ENCODE results near the gene ANXA2R. TPM values are rescaled to one million over a fixed set of nuclear protein-coding genes. Genes with fewer than 3 reads are reported as not detected.
A peak's percentile ranks its signal among the peaks of the same experiment; 100 is the strongest.

ANXA2R gene
- total RNA-seq, 1 experiment from 2014 or later, result 0.72 TPM

GRCh38 chr5:43000914-43001313 is 39.2 kb downstream of the ANXA2R start:
- ChIA-PET CTCF (no interaction called here), POLR2A (no interaction called here)
- peak overlapping the region; percentile 74 for H3K4me3 Mint-ChIP-seq
- DNase-seq (ENCODE audit: low spot score), result no peak
- no peak overlapping the region for H3K27ac Mint-ChIP-seq
- peaks cover 19% of the 10 kb centered on the region for H3K4me1 Mint-ChIP-seq
- no peak for TF ChIP-seq ERG (CRISPR knock-in tag; IDR thresholded peaks at IDR 0.05)
- TF ChIP-seq, protein P1, sequence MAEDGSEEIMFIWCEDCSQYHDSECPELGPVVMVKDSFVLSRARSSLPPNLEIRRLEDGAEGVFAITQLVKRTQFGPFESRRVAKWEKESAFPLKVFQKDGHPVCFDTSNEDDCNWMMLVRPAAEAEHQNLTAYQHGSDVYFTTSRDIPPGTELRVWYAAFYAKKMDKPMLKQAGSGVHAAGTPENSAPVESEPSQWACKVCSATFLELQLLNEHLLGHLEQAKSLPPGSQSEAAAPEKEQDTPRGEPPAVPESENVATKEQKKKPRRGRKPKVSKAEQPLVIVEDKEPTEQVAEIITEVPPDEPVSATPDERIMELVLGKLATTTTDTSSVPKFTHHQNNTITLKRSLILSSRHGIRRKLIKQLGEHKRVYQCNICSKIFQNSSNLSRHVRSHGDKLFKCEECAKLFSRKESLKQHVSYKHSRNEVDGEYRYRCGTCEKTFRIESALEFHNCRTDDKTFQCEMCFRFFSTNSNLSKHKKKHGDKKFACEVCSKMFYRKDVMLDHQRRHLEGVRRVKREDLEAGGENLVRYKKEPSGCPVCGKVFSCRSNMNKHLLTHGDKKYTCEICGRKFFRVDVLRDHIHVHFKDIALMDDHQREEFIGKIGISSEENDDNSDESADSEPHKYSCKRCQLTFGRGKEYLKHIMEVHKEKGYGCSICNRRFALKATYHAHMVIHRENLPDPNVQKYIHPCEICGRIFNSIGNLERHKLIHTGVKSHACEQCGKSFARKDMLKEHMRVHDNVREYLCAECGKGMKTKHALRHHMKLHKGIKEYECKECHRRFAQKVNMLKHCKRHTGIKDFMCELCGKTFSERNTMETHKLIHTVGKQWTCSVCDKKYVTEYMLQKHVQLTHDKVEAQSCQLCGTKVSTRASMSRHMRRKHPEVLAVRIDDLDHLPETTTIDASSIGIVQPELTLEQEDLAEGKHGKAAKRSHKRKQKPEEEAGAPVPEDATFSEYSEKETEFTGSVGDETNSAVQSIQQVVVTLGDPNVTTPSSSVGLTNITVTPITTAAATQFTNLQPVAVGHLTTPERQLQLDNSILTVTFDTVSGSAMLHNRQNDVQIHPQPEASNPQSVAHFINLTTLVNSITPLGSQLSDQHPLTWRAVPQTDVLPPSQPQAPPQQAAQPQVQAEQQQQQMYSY (CRISPR knock-in tag; IDR thresholded peaks at IDR 0.05), result peak; percentile 84
- H3K27me3 Mint-ChIP-seq (ENCODE audit: low read depth), result peaks cover 96% of the 10 kb centered on the region
- no peaks in the 10 kb centered on the region for H3K36me3 Mint-ChIP-seq
- ATAC-seq, result peak; percentile 33
- no peaks in the 10 kb centered on the region for H3K9me3 Mint-ChIP-seq

DNA sequence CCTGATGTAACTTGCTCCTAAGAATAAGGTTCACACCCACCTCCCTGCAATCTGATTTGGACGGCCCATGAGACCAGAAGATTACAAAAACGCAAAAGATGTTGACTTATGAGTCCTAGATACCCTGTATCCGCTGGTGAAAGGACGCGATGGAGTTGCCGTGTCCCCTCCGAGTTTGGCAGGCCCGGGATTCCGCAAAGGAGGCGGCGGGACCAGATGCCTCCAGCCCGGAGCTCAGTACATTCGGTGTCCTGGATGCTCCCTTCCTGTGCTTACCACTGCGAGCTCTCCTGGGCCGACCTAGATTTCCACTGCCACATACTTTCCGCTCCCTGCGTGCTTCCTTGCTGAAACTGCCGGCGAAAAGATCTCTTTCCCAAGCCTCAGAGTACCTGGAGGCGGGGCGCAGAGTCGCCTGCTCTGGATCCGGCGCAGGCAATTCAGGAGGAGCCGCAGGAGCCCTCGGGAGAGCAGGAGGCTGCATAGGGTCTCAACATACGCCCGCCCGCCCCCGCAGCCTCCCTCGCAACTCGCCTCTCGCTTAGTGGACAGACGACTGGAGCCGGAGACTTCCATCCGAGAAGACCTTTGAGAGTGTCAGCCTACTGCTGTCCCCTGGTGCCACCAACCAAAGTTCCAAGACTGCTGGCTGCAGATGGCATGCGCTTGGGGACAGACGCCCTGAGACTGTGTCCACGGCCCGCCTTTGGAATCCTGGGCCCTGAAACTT is 39.8 kb downstream of the ANXA2R start:
- DNase-seq (ENCODE audit: low spot score), result peak; percentile 73
- no peaks in the 10 kb centered on the region for H3K36me3 Mint-ChIP-seq
- ATAC-seq, result peak; percentile 89
- peaks cover 97% of the 10 kb centered on the region for H3K27me3 Mint-ChIP-seq (ENCODE audit: low read depth)
- CTCF ChIA-PET, result interaction anchor here (1.1 to 1.8 kb wide), 2 partner anchors 8 to 19 kb away, joined by 3 to 5 read pairs; no protein-coding TSS in a partner anchor
- POLR2A ChIA-PET, result interaction anchor here (0.6 kb wide), 1 partner anchor 61 kb away, joined by 4 read pairs; no protein-coding TSS in a partner anchor
- peaks cover 20% of the 10 kb centered on the region for H3K4me1 Mint-ChIP-seq
- TF ChIP-seq, protein P2, sequence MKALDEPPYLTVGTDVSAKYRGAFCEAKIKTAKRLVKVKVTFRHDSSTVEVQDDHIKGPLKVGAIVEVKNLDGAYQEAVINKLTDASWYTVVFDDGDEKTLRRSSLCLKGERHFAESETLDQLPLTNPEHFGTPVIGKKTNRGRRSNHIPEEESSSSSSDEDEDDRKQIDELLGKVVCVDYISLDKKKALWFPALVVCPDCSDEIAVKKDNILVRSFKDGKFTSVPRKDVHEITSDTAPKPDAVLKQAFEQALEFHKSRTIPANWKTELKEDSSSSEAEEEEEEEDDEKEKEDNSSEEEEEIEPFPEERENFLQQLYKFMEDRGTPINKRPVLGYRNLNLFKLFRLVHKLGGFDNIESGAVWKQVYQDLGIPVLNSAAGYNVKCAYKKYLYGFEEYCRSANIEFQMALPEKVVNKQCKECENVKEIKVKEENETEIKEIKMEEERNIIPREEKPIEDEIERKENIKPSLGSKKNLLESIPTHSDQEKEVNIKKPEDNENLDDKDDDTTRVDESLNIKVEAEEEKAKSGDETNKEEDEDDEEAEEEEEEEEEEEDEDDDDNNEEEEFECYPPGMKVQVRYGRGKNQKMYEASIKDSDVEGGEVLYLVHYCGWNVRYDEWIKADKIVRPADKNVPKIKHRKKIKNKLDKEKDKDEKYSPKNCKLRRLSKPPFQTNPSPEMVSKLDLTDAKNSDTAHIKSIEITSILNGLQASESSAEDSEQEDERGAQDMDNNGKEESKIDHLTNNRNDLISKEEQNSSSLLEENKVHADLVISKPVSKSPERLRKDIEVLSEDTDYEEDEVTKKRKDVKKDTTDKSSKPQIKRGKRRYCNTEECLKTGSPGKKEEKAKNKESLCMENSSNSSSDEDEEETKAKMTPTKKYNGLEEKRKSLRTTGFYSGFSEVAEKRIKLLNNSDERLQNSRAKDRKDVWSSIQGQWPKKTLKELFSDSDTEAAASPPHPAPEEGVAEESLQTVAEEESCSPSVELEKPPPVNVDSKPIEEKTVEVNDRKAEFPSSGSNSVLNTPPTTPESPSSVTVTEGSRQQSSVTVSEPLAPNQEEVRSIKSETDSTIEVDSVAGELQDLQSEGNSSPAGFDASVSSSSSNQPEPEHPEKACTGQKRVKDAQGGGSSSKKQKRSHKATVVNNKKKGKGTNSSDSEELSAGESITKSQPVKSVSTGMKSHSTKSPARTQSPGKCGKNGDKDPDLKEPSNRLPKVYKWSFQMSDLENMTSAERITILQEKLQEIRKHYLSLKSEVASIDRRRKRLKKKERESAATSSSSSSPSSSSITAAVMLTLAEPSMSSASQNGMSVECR (CRISPR knock-in tag; IDR thresholded peaks at IDR 0.05; ENCODE audit: borderline replicate concordance), result no peak
- TF ChIP-seq ETV6 (CRISPR knock-in tag; IDR thresholded peaks at IDR 0.05), result peak; percentile 80; the same call in 1 of the 2 replicates
- peak overlapping the region; percentile 74 for H3K4me3 Mint-ChIP-seq
- H3K27ac Mint-ChIP-seq, result no peak overlapping the region
- H3K9me3 Mint-ChIP-seq, result no peaks in the 10 kb centered on the region

DNA sequence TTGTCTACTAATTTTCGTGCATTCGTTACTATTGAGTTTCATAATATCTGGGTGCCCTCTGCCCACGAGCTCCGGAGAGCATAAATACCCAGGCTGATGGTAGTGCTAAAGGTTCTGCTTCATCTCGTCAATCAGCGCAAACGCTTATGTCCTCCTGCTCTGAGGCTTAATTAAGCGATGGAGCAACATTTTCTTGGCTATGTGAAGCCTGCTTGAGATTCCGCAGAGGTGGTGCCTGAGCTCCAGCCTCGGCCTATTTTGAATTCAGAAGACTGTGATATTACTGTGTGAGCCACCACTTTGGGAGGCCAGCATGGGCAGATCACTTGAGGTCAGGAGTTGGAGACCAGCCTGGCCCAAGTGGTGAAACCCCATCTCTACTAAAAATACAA is 44.8 kb downstream of the ANXA2R start:
- peak overlapping the region; percentile 14 for H3K4me3 Mint-ChIP-seq
- ChIA-PET POLR2A (no interaction called here), CTCF (interaction anchor here (1.2 kb wide), 1 partner anchor 12 kb away, joined by 4 read pairs; no protein-coding TSS in a partner anchor)
- TF ChIP-seq ZNF423 (CRISPR knock-in tag; IDR thresholded peaks at IDR 0.05) (no peak), E2F5 (CRISPR knock-in tag; IDR thresholded peaks at IDR 0.05) (no peak), PRRX2 (CRISPR knock-in tag; IDR thresholded peaks at IDR 0.05) (no peak), OVOL2 (CRISPR knock-in tag; IDR thresholded peaks at IDR 0.05; ENCODE audit: borderline replicate concordance) (no peak), FOXJ3 (CRISPR knock-in tag; IDR thresholded peaks at IDR 0.05; ENCODE audit: borderline replicate concordance) (no peak)
- TF ChIP-seq, protein P3, sequence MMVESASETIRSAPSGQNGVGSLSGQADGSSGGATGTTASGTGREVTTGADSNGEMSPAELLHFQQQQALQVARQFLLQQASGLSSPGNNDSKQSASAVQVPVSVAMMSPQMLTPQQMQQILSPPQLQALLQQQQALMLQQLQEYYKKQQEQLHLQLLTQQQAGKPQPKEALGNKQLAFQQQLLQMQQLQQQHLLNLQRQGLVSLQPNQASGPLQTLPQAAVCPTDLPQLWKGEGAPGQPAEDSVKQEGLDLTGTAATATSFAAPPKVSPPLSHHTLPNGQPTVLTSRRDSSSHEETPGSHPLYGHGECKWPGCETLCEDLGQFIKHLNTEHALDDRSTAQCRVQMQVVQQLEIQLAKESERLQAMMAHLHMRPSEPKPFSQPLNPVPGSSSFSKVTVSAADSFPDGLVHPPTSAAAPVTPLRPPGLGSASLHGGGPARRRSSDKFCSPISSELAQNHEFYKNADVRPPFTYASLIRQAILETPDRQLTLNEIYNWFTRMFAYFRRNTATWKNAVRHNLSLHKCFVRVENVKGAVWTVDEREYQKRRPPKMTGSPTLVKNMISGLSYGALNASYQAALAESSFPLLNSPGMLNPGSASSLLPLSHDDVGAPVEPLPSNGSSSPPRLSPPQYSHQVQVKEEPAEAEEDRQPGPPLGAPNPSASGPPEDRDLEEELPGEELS (CRISPR knock-in tag; IDR thresholded peaks at IDR 0.05), result no peak
- TF ChIP-seq, protein P4, sequence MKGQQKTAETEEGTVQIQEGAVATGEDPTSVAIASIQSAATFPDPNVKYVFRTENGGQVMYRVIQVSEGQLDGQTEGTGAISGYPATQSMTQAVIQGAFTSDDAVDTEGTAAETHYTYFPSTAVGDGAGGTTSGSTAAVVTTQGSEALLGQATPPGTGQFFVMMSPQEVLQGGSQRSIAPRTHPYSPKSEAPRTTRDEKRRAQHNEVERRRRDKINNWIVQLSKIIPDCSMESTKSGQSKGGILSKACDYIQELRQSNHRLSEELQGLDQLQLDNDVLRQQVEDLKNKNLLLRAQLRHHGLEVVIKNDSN (CRISPR knock-in tag; IDR thresholded peaks at IDR 0.05), result no peak
- TF ChIP-seq, protein P5, sequence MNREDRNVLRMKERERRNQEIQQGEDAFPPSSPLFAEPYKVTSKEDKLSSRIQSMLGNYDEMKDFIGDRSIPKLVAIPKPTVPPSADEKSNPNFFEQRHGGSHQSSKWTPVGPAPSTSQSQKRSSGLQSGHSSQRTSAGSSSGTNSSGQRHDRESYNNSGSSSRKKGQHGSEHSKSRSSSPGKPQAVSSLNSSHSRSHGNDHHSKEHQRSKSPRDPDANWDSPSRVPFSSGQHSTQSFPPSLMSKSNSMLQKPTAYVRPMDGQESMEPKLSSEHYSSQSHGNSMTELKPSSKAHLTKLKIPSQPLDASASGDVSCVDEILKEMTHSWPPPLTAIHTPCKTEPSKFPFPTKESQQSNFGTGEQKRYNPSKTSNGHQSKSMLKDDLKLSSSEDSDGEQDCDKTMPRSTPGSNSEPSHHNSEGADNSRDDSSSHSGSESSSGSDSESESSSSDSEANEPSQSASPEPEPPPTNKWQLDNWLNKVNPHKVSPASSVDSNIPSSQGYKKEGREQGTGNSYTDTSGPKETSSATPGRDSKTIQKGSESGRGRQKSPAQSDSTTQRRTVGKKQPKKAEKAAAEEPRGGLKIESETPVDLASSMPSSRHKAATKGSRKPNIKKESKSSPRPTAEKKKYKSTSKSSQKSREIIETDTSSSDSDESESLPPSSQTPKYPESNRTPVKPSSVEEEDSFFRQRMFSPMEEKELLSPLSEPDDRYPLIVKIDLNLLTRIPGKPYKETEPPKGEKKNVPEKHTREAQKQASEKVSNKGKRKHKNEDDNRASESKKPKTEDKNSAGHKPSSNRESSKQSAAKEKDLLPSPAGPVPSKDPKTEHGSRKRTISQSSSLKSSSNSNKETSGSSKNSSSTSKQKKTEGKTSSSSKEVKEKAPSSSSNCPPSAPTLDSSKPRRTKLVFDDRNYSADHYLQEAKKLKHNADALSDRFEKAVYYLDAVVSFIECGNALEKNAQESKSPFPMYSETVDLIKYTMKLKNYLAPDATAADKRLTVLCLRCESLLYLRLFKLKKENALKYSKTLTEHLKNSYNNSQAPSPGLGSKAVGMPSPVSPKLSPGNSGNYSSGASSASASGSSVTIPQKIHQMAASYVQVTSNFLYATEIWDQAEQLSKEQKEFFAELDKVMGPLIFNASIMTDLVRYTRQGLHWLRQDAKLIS (CRISPR knock-in tag; IDR thresholded peaks at IDR 0.05; ENCODE audit: borderline replicate concordance), result no peak

More for the DNA sequence above, 44.8 kb downstream of the ANXA2R start:
- no peaks in the 10 kb centered on the region for H3K9me3 Mint-ChIP-seq
- DNase-seq (ENCODE audit: low spot score) (no peak), ATAC-seq (no peak)
- no peaks in the 10 kb centered on the region for H3K36me3 Mint-ChIP-seq
- no peak overlapping the region for H3K27ac Mint-ChIP-seq
- peaks cover 100% of the 10 kb centered on the region for H3K27me3 Mint-ChIP-seq (ENCODE audit: low read depth)
- H3K4me1 Mint-ChIP-seq, result peaks cover 43% of the 10 kb centered on the region
